HEK293 (cell line): ENCODE data around the gene HHAT.

ENCODE experiments used
- CTCF ChIA-PET: fragments of 350-600 bp; formaldehyde crosslinking; extraction: SDS; loops from one replicate; lab custom pipeline; 2021; ENCODE audit warnings: antibody characterized with exemption; lab: Yijun Ruan, JAX
- POLR2A ChIA-PET: fragments of 300-600 bp; formaldehyde crosslinking; extraction: SDS; loops from one replicate; lab custom pipeline; 2020; ENCODE audit warnings: antibody characterized with exemption, inconsistent platforms; lab: Yijun Ruan, JAX
- H3K27ac ChIP-seq: fragments of 200-500 bp; sonication (Bioruptor generic); 2 replicates; pipeline ENCODE4 v1.5.1; 2014; ENCODE audit warnings: low read depth, low read length, control low read depth, inconsistent platforms; ENCODE audit errors: extremely low read depth
- H3K36me3 ChIP-seq, 2 experiments: fragments of 200-500 bp in 1 of 2; sonication (Bioruptor generic) in 1 of 2; 1 replicate in 1 of 2; 2 replicates in 1 of 2; pipeline ENCODE4 v1.5.1; 2014 to 2017; ENCODE audit warnings: inconsistent platforms in 2 of 2, low read length in 2 of 2; ENCODE audit not compliant: control insufficient read depth in 2 of 2, insufficient read depth in 1 of 2
- H3K4me1 ChIP-seq: fragments of 200-500 bp; sonication (Bioruptor generic); 2 replicates; pipeline ENCODE4 v1.5.1; 2014; ENCODE audit warnings: mild to moderate bottlenecking, low read length, inconsistent platforms; ENCODE audit not compliant: control insufficient read depth, insufficient read depth
- H3K4me3 ChIP-seq: 2 replicates; pipeline ENCODE4 v1.5.1; 2011; ENCODE audit warnings: low read depth, mild to moderate bottlenecking, control low read depth, low read length, moderate library complexity
- H3K9me3 ChIP-seq: fragments of 200-500 bp; sonication (Bioruptor generic); 2 replicates; pipeline ENCODE4 v1.5.1; 2014; ENCODE audit warnings: low read depth, low read length, inconsistent platforms; ENCODE audit not compliant: control insufficient read depth, insufficient read depth
- ATF2 ChIP-seq: fragments of 450-650 bp; formaldehyde crosslinking; IDR thresholded peaks from 2 replicates; pipeline ENCODE4 v1.5.1; 2016; ENCODE audit warnings: missing biosample characterization, missing genetic modification characterization, low read depth
- CTCF ChIP-seq: fragments of 450-650 bp; formaldehyde crosslinking; IDR thresholded peaks from 2 replicates; pipeline ENCODE4 v1.5.1; 2016; ENCODE audit warnings: missing biosample characterization, missing genetic modification characterization
- EGR2 ChIP-seq: fragments of 450-650 bp; formaldehyde crosslinking; IDR thresholded peaks from 2 replicates; pipeline ENCODE4 v1.5.1; 2016; ENCODE audit warnings: low read depth, missing biosample characterization, missing genetic modification characterization
- KLF17 ChIP-seq: fragments of 450-650 bp; formaldehyde crosslinking; IDR thresholded peaks from 2 replicates; pipeline ENCODE4 v1.5.1; 2016; ENCODE audit warnings: missing biosample characterization, missing genetic modification characterization
- MYNN ChIP-seq: fragments of 450-650 bp; formaldehyde crosslinking; IDR thresholded peaks from 2 replicates; pipeline ENCODE4 v1.5.1; 2016; ENCODE audit warnings: missing biosample characterization, missing genetic modification characterization, borderline replicate concordance
- SCRT1 ChIP-seq: fragments of 450-650 bp; formaldehyde crosslinking; IDR thresholded peaks from 2 replicates; pipeline ENCODE4 v1.5.1; 2016; ENCODE audit warnings: missing biosample characterization, missing genetic modification characterization, borderline replicate concordance
- SP3 ChIP-seq: fragments of 450-650 bp; formaldehyde crosslinking; IDR thresholded peaks from 2 replicates; pipeline ENCODE4 v1.5.1; 2016; ENCODE audit warnings: missing biosample characterization, missing genetic modification characterization
- ZFHX2 ChIP-seq: fragments of 450-650 bp; formaldehyde crosslinking; conservative IDR thresholded peaks from 2 replicates; pipeline ENCODE4 v1.5.1; 2016; ENCODE audit warnings: missing biosample characterization, missing genetic modification characterization
- ZNF175 ChIP-seq: fragments of 450-650 bp; formaldehyde crosslinking; IDR thresholded peaks from 2 replicates; pipeline ENCODE4 v1.5.1; 2016; ENCODE audit warnings: missing biosample characterization, missing genetic modification characterization
- ZNF292 ChIP-seq: fragments of 450-650 bp; formaldehyde crosslinking; IDR thresholded peaks from 2 replicates; pipeline ENCODE4 v1.5.1; 2016; ENCODE audit warnings: low read depth, missing biosample characterization, missing genetic modification characterization, borderline replicate concordance
- ZNF324 ChIP-seq: fragments of 450-650 bp; formaldehyde crosslinking; IDR thresholded peaks from 2 replicates; pipeline ENCODE4 v1.5.1; 2016; ENCODE audit warnings: missing biosample characterization, missing genetic modification characterization
- ZNF529 ChIP-seq: fragments of 450-650 bp; formaldehyde crosslinking; IDR thresholded peaks from 2 replicates; pipeline ENCODE4 v1.5.1; 2017; ENCODE audit warnings: missing genetic modification characterization, missing biosample characterization; ENCODE audit not compliant: insufficient replicate concordance
- ZNF548 ChIP-seq: fragments of 450-650 bp; formaldehyde crosslinking; IDR thresholded peaks from 2 replicates; pipeline ENCODE4 v1.5.1; 2016; ENCODE audit warnings: missing biosample characterization, missing genetic modification characterization
- ZNF600 ChIP-seq: fragments of 450-650 bp; formaldehyde crosslinking; IDR thresholded peaks from 2 replicates; pipeline ENCODE4 v1.5.1; 2016; ENCODE audit warnings: missing biosample characterization, missing genetic modification characterization
- ZNF610 ChIP-seq: fragments of 450-650 bp; formaldehyde crosslinking; IDR thresholded peaks from 2 replicates; pipeline ENCODE4 v1.5.1; 2016; ENCODE audit warnings: missing biosample characterization, missing genetic modification characterization, borderline replicate concordance

HHAT gene

GRCh38 chr1:210709701-210710100, 381.0 kb downstream of the HHAT start:
- Histone ChIP-seq H3K4me3 (no peak overlapping the region), H3K9me3 (no peaks in the 10 kb centered on the region), H3K27ac (no peak overlapping the region), H3K36me3 (no peaks in the 10 kb centered on the region), H3K4me1 (no peaks in the 10 kb centered on the region)
- POLR2A ChIA-PET = no interaction called here
- CTCF ChIA-PET = interaction anchor here (0.5 to 0.9 kb wide), 2 partner anchors 269 to 402 kb away, joined by 3 to 5 read pairs; no protein-coding TSS in a partner anchor
- no peak for TF ChIP-seq EGR2

- no peak overlapping the region for H3K4me3 ChIP-seq
- no peaks in the 10 kb centered on the region for H3K36me3 ChIP-seq
- ChIA-PET CTCF (no interaction called here), POLR2A (no interaction called here)
- H3K27ac ChIP-seq = no peak overlapping the region
- TF ChIP-seq ZNF292 (tag by site-specific recombination) = no peak
- TF ChIP-seq ZNF175 (tag by site-specific recombination) = no peak
- TF ChIP-seq ZNF324 = no peak
- TF ChIP-seq CTCF (tag by site-specific recombination) = 0 out of 2 replicates have a peak, but pooled peaks have one; percentile 16
- no peaks in the 10 kb centered on the region for H3K4me1 ChIP-seq
- H3K9me3 ChIP-seq = no peaks in the 10 kb centered on the region
These were observed 383.3 kb downstream of the HHAT start for GRCh38 chr1:210711825-210712612.

GRCh38 chr1:210715072-210715471, 386.4 kb downstream of the HHAT start:
- Histone ChIP-seq H3K4me3 (no peak overlapping the region), H3K9me3 (no peaks in the 10 kb centered on the region), H3K4me1 (no peaks in the 10 kb centered on the region), H3K27ac (no peak overlapping the region), H3K36me3 (no peaks in the 10 kb centered on the region)
- ChIA-PET CTCF (no interaction called here), POLR2A (no interaction called here)
- no peak for TF ChIP-seq MYNN
- TF ChIP-seq ATF2 (tag by site-specific recombination) = no peak
- no peak for TF ChIP-seq SCRT1 (tag by site-specific recombination)
- TF ChIP-seq ZNF529 (tag by site-specific recombination) = peak; percentile 23
- TF ChIP-seq KLF17 (tag by site-specific recombination) = peak; percentile 75; the same call in 1 of the 2 replicates
- TF ChIP-seq EGR2 = peak; percentile 49; the same call in 1 of the 2 replicates
- TF ChIP-seq ZNF600 = 0 out of 2 replicates have a peak, but pooled peaks have one; percentile 17
- no peak for TF ChIP-seq ZNF610
- TF ChIP-seq SP3 (tag by site-specific recombination) = no peak
- peak; percentile 67 for TF ChIP-seq ZFHX2 (tag by site-specific recombination)
- no peak for TF ChIP-seq ZNF548 (tag by site-specific recombination)
